Stimulated activated CD4-positive, alpha-beta T cell treated with anti-CD3 and anti-CD28 coated beads, TNF-alpha, amount 100 ng/mL, for 1 hour (primary cell): ENCODE results near the gene NPDC1.

Source experiments
- DNase-seq, 3 donors: peaks; one replicate each; pipeline ENCODE4 v3.0.0-alpha.2; 2020; ENCODE audit warnings: low read depth in 3 of 3, low spot score in 1 of 3

The NPDC1 gene

GRCh38 chr9:137057545-137057944, 11.6 kb upstream of the NPDC1 start:
- DNase-seq: no peak

- no peak for DNase-seq
These were observed 10.9 kb upstream of the NPDC1 start for GRCh38 chr9:137056739-137057415.

DNA sequence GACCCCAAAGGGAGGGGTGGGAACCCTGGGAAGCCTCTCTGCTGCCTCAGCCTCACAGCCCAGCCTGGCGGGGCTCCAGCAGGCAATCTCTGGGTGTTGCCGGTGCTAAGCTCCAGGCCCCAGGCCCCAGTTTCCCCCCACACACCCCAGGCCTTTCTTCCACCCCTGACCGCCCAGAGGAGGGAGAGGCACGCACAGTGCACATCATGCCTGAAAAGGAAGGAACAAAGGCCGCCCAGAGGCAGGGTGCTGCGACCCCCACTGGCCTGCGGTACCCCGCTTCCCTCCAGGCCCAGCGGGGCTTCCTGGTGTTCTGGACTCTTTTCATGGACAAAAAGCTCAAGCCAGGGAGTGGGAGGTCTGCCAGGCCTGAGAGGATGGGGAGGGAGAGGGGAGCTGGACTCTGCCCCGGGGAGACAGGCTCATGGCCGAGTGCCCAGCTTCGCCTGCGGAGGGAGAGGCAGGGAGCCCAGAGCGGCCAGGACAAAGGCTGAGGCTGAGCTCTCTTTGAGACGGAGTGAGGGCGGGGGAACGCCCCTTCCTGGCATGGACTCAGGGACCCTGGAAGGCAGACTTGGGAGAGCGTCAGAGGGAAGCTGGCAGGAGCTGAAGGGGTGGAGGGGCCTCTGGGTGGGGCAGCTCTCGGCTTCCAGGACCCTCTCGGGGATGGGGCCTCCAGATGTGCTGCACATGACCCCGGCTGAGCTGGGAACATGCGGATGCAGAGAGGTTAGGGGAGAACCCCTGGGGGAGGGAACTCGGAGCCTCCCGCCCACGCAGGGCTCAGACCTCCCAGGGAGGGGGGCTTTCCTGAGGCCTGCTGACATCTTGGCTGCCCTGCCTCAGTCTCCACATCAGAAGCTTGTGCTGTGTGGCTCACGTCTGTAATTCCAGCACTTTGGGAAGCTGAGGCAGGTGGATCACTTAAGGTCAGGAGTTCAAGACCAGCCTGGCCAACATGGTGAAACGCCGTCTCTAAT, 9.7 kb upstream of the NPDC1 start:
- no peak for DNase-seq

DNA sequence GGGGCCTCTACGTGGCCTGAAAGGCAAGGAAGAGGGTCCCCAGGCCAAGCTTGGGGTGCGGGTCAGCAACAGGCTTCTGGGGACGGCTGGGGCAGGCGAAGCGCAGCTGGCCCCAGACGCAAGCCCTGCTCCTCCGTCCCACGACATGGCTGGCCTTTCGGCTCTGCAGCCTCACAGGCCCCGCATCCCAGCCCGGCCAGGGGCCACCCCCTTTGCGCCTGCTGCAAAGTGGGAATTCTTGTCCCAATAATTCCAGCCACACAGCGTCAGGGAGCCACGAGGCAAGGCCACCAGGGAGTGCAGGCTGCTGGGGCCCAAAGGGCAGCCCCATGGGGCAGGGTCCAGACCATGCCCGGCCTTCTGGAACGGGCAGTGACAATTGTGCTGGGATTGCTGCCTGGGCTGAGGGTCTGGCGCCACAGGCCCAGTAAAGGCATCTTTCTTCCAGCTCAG, 9.0 kb upstream of the NPDC1 start:
- DNase-seq: no peak

- no peak for DNase-seq
These were observed 8.3 kb upstream of the NPDC1 start, which contains the start of gene ENTPD2 for GRCh38 chr9:137053944-137054931. Gene ENTPD2 (minus strand): TSS chr9:137054061. CDS start chr9:137053997, 64 bp downstream.

GRCh38 chr9:137052998-137053943, 7.3 kb upstream of the NPDC1 start:
- DNase-seq: no peak

DNA sequence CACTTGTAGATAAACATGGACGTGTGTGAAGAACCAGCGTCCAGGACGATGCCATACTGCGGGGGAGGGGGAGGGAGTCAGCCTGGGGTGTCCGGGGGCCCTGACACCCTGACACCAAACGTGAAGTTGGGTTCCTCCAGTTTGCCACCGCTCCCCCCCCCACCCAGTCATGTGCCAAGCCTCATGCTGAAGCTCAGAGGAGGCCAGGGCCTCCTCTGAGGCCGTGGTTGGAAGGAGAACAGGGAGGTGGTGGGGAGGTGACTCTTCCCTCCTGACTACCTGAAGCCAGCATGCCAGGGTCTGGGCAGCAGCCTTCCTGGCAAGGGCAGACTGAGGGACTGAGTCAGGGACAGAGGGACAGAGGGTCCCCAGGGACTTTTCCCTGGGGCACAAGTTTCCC, 6.3 kb upstream of the NPDC1 start:
- DNase-seq: no peak

- DNase-seq: no peak
These were observed 5.3 kb upstream of the NPDC1 start for GRCh38 chr9:137051145-137051724.

GRCh38 chr9:137050570-137050969, 4.6 kb upstream of the NPDC1 start:
- DNase-seq: no peak

DNA sequence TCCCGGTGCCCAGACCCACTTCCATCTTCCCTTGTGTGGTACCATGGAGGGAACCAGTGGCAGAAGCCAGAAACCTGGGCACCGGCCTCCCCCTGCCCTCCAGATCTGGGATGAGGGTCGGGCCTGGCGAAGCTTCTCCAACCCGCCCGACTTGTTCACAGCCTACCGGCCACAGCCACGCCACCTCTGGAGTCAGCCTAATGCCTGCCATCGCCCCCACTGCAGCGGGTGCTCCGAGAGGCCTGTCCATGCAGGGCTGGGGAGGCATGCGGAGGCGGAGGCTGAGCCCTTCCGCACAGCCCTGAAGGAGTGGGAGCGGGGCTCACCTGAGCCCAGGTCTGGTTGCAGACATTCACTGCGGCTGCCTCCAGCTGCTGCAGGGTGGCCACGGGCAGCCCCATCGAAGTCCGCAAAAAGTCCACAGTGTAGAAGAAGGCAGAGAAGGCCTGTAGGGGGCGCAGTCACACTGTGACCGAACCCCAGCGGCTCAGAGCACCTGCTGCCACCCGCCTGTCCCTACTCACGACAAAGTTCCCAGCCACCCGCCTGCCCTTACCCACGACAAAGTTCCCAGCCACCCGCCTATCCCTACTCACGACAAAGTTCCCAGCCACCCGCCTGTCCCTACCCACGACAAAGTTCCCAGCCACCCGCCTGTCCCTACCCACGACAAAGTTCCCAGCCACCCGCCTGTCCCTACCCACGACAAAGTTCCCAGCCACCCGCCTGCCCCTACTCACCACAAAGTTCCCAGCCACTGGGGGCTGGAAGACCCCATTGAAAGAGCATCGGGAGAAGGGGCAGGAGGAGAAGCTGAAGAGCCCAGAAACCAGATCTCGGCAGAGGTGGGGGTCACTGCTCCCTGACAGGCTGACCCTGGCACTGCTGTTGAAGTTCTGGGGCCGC, 3.8 kb upstream of the NPDC1 start:
- peak in 1 of 3 donors; percentile 37 for DNase-seq

DNA sequence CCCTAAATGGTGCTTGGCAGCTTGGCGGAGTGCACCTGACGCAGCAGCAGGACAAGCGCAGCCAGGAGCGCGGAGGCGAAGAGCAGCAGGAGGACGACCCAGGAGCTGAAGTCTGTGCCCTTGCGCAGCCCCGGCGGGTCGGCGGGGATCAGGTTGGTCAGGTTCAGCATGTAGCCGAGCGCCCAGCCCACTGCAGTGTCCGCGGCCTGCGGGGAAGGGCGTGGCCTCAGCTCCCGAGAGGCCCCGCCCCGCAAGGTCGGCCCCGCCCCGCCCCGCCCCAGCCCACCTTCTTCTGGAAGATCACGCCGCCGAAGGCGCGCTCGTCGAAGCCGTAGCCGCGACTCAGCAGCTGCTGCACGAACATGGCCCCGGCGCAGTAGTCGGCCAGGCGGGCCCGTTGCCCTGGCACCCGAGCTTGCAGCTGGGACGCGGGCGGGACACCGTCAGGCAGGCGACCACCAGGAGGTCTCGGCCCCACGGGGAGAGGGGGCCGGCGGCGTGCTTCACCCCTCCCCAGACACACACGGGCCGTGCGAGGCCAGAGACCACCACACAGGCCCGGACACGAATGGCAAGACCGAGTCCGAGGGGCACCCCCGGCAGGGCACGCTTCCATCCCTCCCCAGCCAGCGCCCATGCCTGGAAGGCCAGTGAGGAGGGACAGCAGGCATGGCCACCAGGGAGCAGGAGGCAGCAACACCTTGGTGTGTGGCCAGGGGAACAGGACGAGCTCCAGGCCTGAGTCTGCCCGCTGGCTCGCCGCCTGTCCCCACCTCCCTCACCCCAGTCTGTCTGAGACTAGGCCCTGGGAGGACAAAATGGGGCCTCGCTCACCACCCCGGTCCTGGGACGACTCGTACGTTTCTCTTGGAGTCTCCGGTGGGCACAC, 2.9 kb upstream of the NPDC1 start:
- no peak for DNase-seq

DNA sequence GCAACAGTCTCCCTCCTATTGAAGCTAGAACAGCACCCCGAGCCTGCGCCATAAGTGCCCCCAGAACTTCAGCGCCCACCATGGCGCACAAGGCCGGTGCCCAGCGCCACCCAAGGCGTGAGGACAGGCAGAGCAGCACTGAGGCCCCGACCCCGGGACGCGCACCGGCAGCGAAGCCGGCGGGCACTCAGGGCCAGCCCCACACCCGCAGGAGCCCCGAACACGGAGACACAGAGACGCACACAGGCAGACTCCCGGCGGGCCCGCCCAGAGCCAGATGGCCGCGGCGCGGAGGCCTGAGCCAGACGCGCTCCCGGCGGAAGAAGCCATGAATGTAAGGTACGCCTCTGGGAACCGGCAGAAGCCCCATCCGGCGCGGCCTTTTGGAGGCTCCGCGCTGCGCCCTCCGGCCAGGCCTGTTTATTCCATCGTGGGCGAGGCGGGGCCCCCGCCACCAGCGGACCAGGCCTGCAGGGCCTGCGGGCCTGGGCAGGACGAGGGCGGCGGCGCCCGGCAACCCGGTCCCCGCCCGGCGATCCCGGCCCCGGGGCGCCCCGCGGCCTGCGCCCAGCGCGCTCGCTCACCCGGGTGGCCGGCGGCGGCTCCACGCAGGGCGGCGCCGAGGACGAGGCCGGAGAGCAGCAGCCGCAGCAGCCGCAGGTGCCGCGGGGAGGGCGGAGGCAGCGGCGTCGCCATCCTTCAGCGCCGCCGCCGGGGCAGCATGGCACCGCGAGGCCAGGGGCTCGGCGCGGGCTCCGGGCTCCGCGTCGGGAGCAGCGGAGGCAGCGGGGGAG, 486 bp downstream of the NPDC1 start:
- no peak for DNase-seq

GRCh38 chr9:137044502-137045177, 1.3 kb downstream of the NPDC1 start:
- DNase-seq: no peak

GRCh38 chr9:137044037-137044436, 1.9 kb downstream of the NPDC1 start:
- DNase-seq: no peak

GRCh38 chr9:137042751-137043727, 2.9 kb downstream of the NPDC1 start:
- no peak for DNase-seq
